H9 (cell line): ENCODE data around the gene DOCK2. TPM values are rescaled to one million over a fixed set of nuclear protein-coding genes. Genes with fewer than 3 reads are reported as not detected.

Experiments used
- DNase-seq: peaks from one replicate; pipeline ENCODE4 v3.0.0-alpha.2; 2017
- H2AFZ ChIP-seq: one replicate; pipeline ENCODE4 v1.6.1; 2013; ENCODE audit warnings: mild to moderate bottlenecking, low read length, control low read depth, moderate library complexity
- H2AK5ac ChIP-seq: 2 replicates; pipeline ENCODE4 v1.6.1; 2013; ENCODE audit warnings: low read length, control low read depth, mixed read lengths; ENCODE audit not compliant: insufficient read length
- H2BK120ac ChIP-seq: one replicate; pipeline ENCODE4 v1.6.1; 2013; ENCODE audit warnings: low read depth, mild to moderate bottlenecking, low read length, control low read depth, inconsistent platforms; ENCODE audit not compliant: poor library complexity, severe bottlenecking
- H2BK12ac ChIP-seq: 2 replicates; pipeline ENCODE4 v1.6.1; 2013; ENCODE audit warnings: low read length, control low read depth, mixed read lengths, low read depth; ENCODE audit not compliant: insufficient read length
- H2BK15ac ChIP-seq: 2 replicates; pipeline ENCODE4 v1.6.1; 2013; ENCODE audit warnings: low read depth, low read length, control low read depth
- H2BK20ac ChIP-seq: one replicate; pipeline ENCODE4 v1.6.1; 2013; ENCODE audit warnings: low read depth, mild to moderate bottlenecking, low read length, control low read depth, inconsistent platforms; ENCODE audit not compliant: poor library complexity, severe bottlenecking
- H2BK5ac ChIP-seq: 2 replicates; pipeline ENCODE4 v1.6.1; 2013; ENCODE audit warnings: low read length, control low read depth, mixed read lengths; ENCODE audit not compliant: insufficient read length
- H3K14ac ChIP-seq: 2 replicates; pipeline ENCODE4 v1.6.1; 2013; ENCODE audit warnings: low read length, control low read depth; ENCODE audit not compliant: insufficient read depth
- H3K18ac ChIP-seq: 2 replicates; pipeline ENCODE4 v1.6.1; 2013; ENCODE audit warnings: low read depth, mild to moderate bottlenecking, mixed read lengths, low read length, control low read depth; ENCODE audit not compliant: insufficient read length
- H3K23ac ChIP-seq: 2 replicates; pipeline ENCODE4 v1.6.1; 2013; ENCODE audit warnings: low read length, control low read depth, mixed read lengths, low read depth; ENCODE audit not compliant: insufficient read length
- H3K23me2 ChIP-seq: 2 replicates; pipeline ENCODE4 v1.6.1; 2013; ENCODE audit warnings: low read depth, mild to moderate bottlenecking, mixed read lengths, low read length, control low read depth; ENCODE audit not compliant: insufficient read length, poor library complexity, severe bottlenecking
- H3K27ac ChIP-seq: 2 replicates; pipeline ENCODE4 v1.5.1; 2013; ENCODE audit warnings: low read length, control low read depth, mixed read lengths, low read depth; ENCODE audit not compliant: insufficient read length
- H3K27me3 ChIP-seq: 2 replicates; pipeline ENCODE4 v1.6.1; 2013; ENCODE audit warnings: low read length, control low read depth, inconsistent platforms; ENCODE audit not compliant: insufficient read depth
- H3K4ac ChIP-seq: 2 replicates; pipeline ENCODE4 v1.6.1; 2013; ENCODE audit warnings: low read depth, mild to moderate bottlenecking, control low read depth, inconsistent platforms, low read length, moderate library complexity
- H3K4me1 ChIP-seq: 2 replicates; pipeline ENCODE4 v1.6.1; 2013; ENCODE audit warnings: low read length, control low read depth, inconsistent platforms; ENCODE audit not compliant: insufficient read depth
- H3K4me2 ChIP-seq: 2 replicates; pipeline ENCODE4 v1.6.1; 2013; ENCODE audit warnings: low read length, control low read depth, mixed read lengths; ENCODE audit not compliant: insufficient read length, insufficient read depth
- H3K56ac ChIP-seq: 2 replicates; pipeline ENCODE4 v1.6.1; 2013; ENCODE audit warnings: low read depth, mild to moderate bottlenecking, mixed read lengths, low read length, control low read depth; ENCODE audit not compliant: insufficient read length
- H3K79me1 ChIP-seq: 2 replicates; pipeline ENCODE4 v1.6.1; 2013; ENCODE audit warnings: low read depth, mild to moderate bottlenecking, moderate library complexity, low read length, control low read depth, inconsistent platforms; ENCODE audit not compliant: insufficient read depth, poor library complexity, severe bottlenecking
- H3K79me2 ChIP-seq: 2 replicates; pipeline ENCODE4 v1.6.1; 2013; ENCODE audit warnings: low read length, control low read depth, inconsistent platforms; ENCODE audit not compliant: insufficient read depth
- H3K9ac ChIP-seq: 2 replicates; pipeline ENCODE4 v1.6.1; 2013; ENCODE audit warnings: low read length, control low read depth, mixed read lengths; ENCODE audit not compliant: insufficient read length; ENCODE audit errors: extremely low read depth
- H3K9me3 ChIP-seq: one replicate; pipeline ENCODE4 v1.6.1; 2013; ENCODE audit warnings: low read depth, low read length, inconsistent platforms; ENCODE audit not compliant: control insufficient read depth
- H3T11ph ChIP-seq: one replicate; pipeline ENCODE4 v1.6.1; 2013; ENCODE audit warnings: mild to moderate bottlenecking, low read length, control low read depth, inconsistent platforms
- H4K20me1 ChIP-seq: one replicate; pipeline ENCODE4 v1.6.1; 2013; ENCODE audit not compliant: control insufficient read depth, insufficient read length, insufficient read depth
- H4K5ac ChIP-seq: 2 replicates; pipeline ENCODE4 v1.6.1; 2013; ENCODE audit warnings: low read depth, mild to moderate bottlenecking, mixed read lengths, low read length, control low read depth; ENCODE audit not compliant: insufficient read length
- H4K8ac ChIP-seq: replicated peaks from 2 replicates; pipeline ENCODE4 v1.6.1; 2013; ENCODE audit warnings: low read length, control low read depth, mixed read lengths, low read depth; ENCODE audit not compliant: insufficient read length
- H4K91ac ChIP-seq: 2 replicates; pipeline ENCODE4 v1.6.1; 2013; ENCODE audit warnings: low read depth, mild to moderate bottlenecking, moderate library complexity, mixed read lengths, low read length, control low read depth; ENCODE audit not compliant: insufficient read length
- H3K27ac Mint-ChIP-seq, 3 experiments: 2 replicates in 2 of 3; 3 replicates in 1 of 3; pipeline ENCODE4 v1.8.0; 2020 to 2021; ENCODE audit warnings: mixed read lengths in 3 of 3, mild to moderate bottlenecking in 1 of 3, moderate library complexity in 1 of 3
- H3K27me3 Mint-ChIP-seq: 2 replicates; pipeline ENCODE4 v1.8.0; 2021; ENCODE audit warnings: low read depth, mild to moderate bottlenecking, moderate library complexity, mixed read lengths
- H3K36me3 Mint-ChIP-seq, 3 experiments: 2 replicates in 2 of 3; 3 replicates in 1 of 3; pipeline ENCODE4 v1.8.0; 2020 to 2021; ENCODE audit warnings: low read depth in 3 of 3, mixed read lengths in 3 of 3; ENCODE audit not compliant: insufficient read depth in 1 of 3
- H3K4me1 Mint-ChIP-seq, 2 experiments: 2 replicates each; pipeline ENCODE4 v1.8.0; 2020; ENCODE audit warnings: mixed read lengths in 2 of 2
- H3K4me3 Mint-ChIP-seq, 2 experiments: 2 replicates in 1 of 2; 3 replicates in 1 of 2; pipeline ENCODE4 v1.8.0; 2020 to 2021; ENCODE audit warnings: mild to moderate bottlenecking in 2 of 2, mixed read lengths in 2 of 2, moderate library complexity in 1 of 2
- H3K9me3 Mint-ChIP-seq, 2 experiments: 2 replicates in 1 of 2; 3 replicates in 1 of 2; pipeline ENCODE4 v1.8.0; 2020; ENCODE audit warnings: mild to moderate bottlenecking in 2 of 2, mixed read lengths in 2 of 2, moderate library complexity in 1 of 2
- CTCF ChIP-seq: fragments of 200-600 bp; sonication (generic); conservative IDR thresholded peaks from 3 replicates; pipeline ENCODE4 v1.8.0; 2021; ENCODE audit warnings: antibody characterized with exemption, mild to moderate bottlenecking
- WGBS: extraction: QIAGEN DNeasy Blood & Tissue Kit; methylation state at CpG from one replicate; pipeline ENCODE4 v1.1.7; 2013; ENCODE audit warnings: missing lambda C conversion rate, low lambda C conversion rate, mixed read lengths; ENCODE audit not compliant: insufficient read length; ENCODE audit errors: extremely low coverage; 5-methylcytosine and 5-hydroxymethylcytosine counted together
- total RNA-seq: library from RNA; stranded (reverse); gene quantifications from 2 replicates; pipeline ENCODE4 v1.2.1, GENCODE V29; 2021

Gene DOCK2
- total RNA-seq, 1 experiment from 2014 or later: 7.8 TPM

- Histone ChIP-seq H4K8ac (no peak overlapping the region), H3K9me3 (no peaks in the 10 kb centered on the region), H3K4ac (no peak overlapping the region), H4K91ac (no peak overlapping the region), H2BK20ac (no peak overlapping the region), H3K9ac (no peak overlapping the region), H2BK5ac (no peak overlapping the region), H3T11ph (no peak overlapping the region), H3K14ac (no peak overlapping the region; the same call in 1 of the 2 replicates), H4K20me1 (no peaks in the 10 kb centered on the region), H2BK15ac (no peak overlapping the region), H2AFZ (no peak overlapping the region), H3K4me2 (no peak overlapping the region), H4K5ac (no peak overlapping the region), H3K56ac (no peak overlapping the region), H3K18ac (no peak overlapping the region), H2BK12ac (no peak overlapping the region), H3K27ac (no peak overlapping the region), H3K27me3 (no peaks in the 10 kb centered on the region), H3K79me2 (no peaks in the 10 kb centered on the region), H3K4me1 (peaks cover 2% of the 10 kb centered on the region; the same call in 1 of the 2 replicates), H2AK5ac (no peak overlapping the region), H3K23me2 (no peaks in the 10 kb centered on the region), H3K79me1 (no peaks in the 10 kb centered on the region), H2BK120ac (no peak overlapping the region), H3K23ac (no peak overlapping the region)
- Mint-ChIP-seq H3K4me3 (no peak overlapping the region), H3K27ac (0 out of 7 replicates have a peak overlapping the region, but pooled peaks of 1 of the 3 experiments have one; percentile 16), H3K4me1 (peaks cover 19 to 24% of the 10 kb centered on the region in 2 experiments), H3K9me3 (no peaks in the 10 kb centered on the region), H3K27me3 (no peaks in the 10 kb centered on the region), H3K36me3 (no peaks in the 10 kb centered on the region)
- TF ChIP-seq CTCF: no peak
- WGBS: no CpG with 5 or more reads among the region's 2 CpGs
- no peak for DNase-seq
Measured at GRCh38 chr5:169992789-169993484, 355.9 kb downstream of the DOCK2 start.
